Panc1 (cell line): ENCODE results near the gene TNRC18. TPM values are rescaled to one million over a fixed set of nuclear protein-coding genes. Genes with fewer than 3 reads are reported as not detected.

Experiments
- ATAC-seq: fragments of 200-7000 bp; cut with Tn5 transposase; 2 replicates; pipeline ENCODE4 v1.9.1; 2020; ENCODE audit warnings: mild to moderate bottlenecking, moderate library complexity
- BruUV-seq: library from RNA; stranded (reverse); fragments of 400-500 nt; replicated peaks from 2 replicates; lab custom pipeline; 2021; lab: Mats Ljungman, UMichigan
- CTCF ChIA-PET: fragments of 300-600 bp; sonication (Branson Sonifier 250); formaldehyde crosslinking; loops from one replicate; lab custom pipeline; 2022; ENCODE audit warnings: antibody characterized with exemption; lab: Charles Lee
- POLR2A ChIA-PET: fragments of 300-600 bp; sonication (Branson Sonifier 250); formaldehyde crosslinking; loops from one replicate; lab custom pipeline; 2022; ENCODE audit warnings: antibody characterized with exemption; lab: Charles Lee
- DNase-seq: peaks from one replicate; pipeline ENCODE4 v3.0.0-alpha.2; 2010; ENCODE audit warnings: low read depth, low spot score
- H3K27ac ChIP-seq: 2 replicates; pipeline ENCODE4 v1.5.1; 2011; ENCODE audit warnings: mild to moderate bottlenecking, low read length, inconsistent platforms
- H3K27me3 ChIP-seq: fragments of 200-500 bp; sonication (Bioruptor generic); 2 replicates; pipeline ENCODE4 v1.6.0; 2014; ENCODE audit warnings: low read length, inconsistent platforms; ENCODE audit not compliant: control insufficient read depth, insufficient read depth
- H3K36me3 ChIP-seq: fragments of 200-500 bp; sonication (Bioruptor generic); 2 replicates; pipeline ENCODE4 v1.5.1; 2014; ENCODE audit warnings: inconsistent platforms, mild to moderate bottlenecking, low read length, moderate library complexity; ENCODE audit not compliant: control insufficient read depth, insufficient read depth
- H3K4me1 ChIP-seq: 2 replicates; pipeline ENCODE4 v1.5.1; 2011; ENCODE audit warnings: inconsistent platforms, mild to moderate bottlenecking, low read length, moderate library complexity; ENCODE audit not compliant: control insufficient read depth, insufficient read depth
- H3K4me3 ChIP-seq, 2 experiments: 2 replicates each; pipeline ENCODE4 v1.5.1; 2011 to 2012; ENCODE audit warnings: low read depth in 2 of 2, low read length in 2 of 2, mild to moderate bottlenecking in 2 of 2, inconsistent platforms in 1 of 2, moderate library complexity in 1 of 2
- H3K9me3 ChIP-seq: fragments of 200-500 bp; sonication (Bioruptor generic); 2 replicates; pipeline ENCODE4 v1.5.1; 2014; ENCODE audit warnings: low read depth, mild to moderate bottlenecking, inconsistent platforms, low read length, moderate library complexity; ENCODE audit not compliant: control insufficient read depth, insufficient read depth
- CTCF ChIP-seq: fragments of 450-650 bp; IDR thresholded peaks from 2 replicates; pipeline ENCODE4 v1.5.1; 2017; ENCODE audit warnings: mild to moderate bottlenecking
- POLR2AphosphoS5 ChIP-seq: IDR thresholded peaks from 2 replicates; pipeline ENCODE4 v1.6.1; 2012; ENCODE audit warnings: mild to moderate bottlenecking, low read depth, low read length, moderate library complexity
- REST ChIP-seq, 2 experiments: IDR thresholded peaks; 2 replicates each; pipeline ENCODE4 v1.6.1; 2011 to 2012; ENCODE audit warnings: low read depth in 2 of 2, control low read depth in 1 of 2, low read length in 1 of 2, mild to moderate bottlenecking in 1 of 2, moderate library complexity in 1 of 2; ENCODE audit not compliant: insufficient read depth in 1 of 2
- SIN3A ChIP-seq: IDR thresholded peaks from 2 replicates; pipeline ENCODE4 v1.6.1; 2012; ENCODE audit warnings: low read depth, mild to moderate bottlenecking, low read length, moderate library complexity, borderline replicate concordance; ENCODE audit not compliant: insufficient read depth
- TCF7L2 ChIP-seq: IDR thresholded peaks from 2 replicates; pipeline ENCODE4 v1.6.1; 2011; ENCODE audit warnings: mild to moderate bottlenecking, low read depth, low read length, inconsistent platforms
- in situ Hi-C: cut with HindIII; loops from 2 replicates; pipeline ENCODE4 v1.10.0; 2016; ENCODE audit warnings: low sequenced_read_pairs, low pct_unique_long_range_greater_than_20kb
- intact Hi-C: fragments of 100-400 bp; cut with micrococcal nuclease; formaldehyde crosslinking; loops from one replicate; pipeline ENCODE4 v1.10.0; 2022; ENCODE audit not compliant: unreplicated experiment
- total RNA-seq: library from RNA; stranded (reverse); gene quantifications from one replicate; pipeline ENCODE4 v1.2.1, GENCODE V29; 2021; ENCODE audit not compliant: unreplicated experiment

The TNRC18 gene
- total RNA-seq, 1 experiment from 2014 or later: 148 TPM

GRCh38 chr7:5350174-5350463 is 73.5 kb downstream of the TNRC18 start:
- no peak overlapping the region for H3K27ac ChIP-seq
- H3K4me1 ChIP-seq: 0 out of 2 replicates have a peak, but pooled peaks cover 5% of the 10 kb centered on the region
- POLR2A ChIA-PET: no interaction called here
- H3K4me3 ChIP-seq: no peak overlapping the region
- peaks cover 5% of the 10 kb centered on the region for H3K36me3 ChIP-seq
- DNase-seq: no peak
- CTCF ChIA-PET: no interaction called here
- no peak for ATAC-seq
- H3K27me3 ChIP-seq: no peaks in the 10 kb centered on the region
- H3K9me3 ChIP-seq: no peaks in the 10 kb centered on the region
- intact Hi-C loops: no loop called here
- in situ Hi-C loops: no loop called here
- BruUV-seq: no TSS peak
- TF ChIP-seq CTCF (no peak), SIN3A (no peak), REST (IDR thresholded peaks at IDR 0.05; ENCODE audit: insufficient read depth in 1 of 2, low read depth in 2 of 2, low read length in 1 of 2) (no peak), TCF7L2 (no peak), POLR2AphosphoS5 (no peak)

- no peak for TF ChIP-seq SIN3A
- TF ChIP-seq REST (IDR thresholded peaks at IDR 0.05; ENCODE audit: insufficient read depth in 1 of 2, low read depth in 2 of 2, low read length in 1 of 2): no peak
- no peak for TF ChIP-seq TCF7L2
- TF ChIP-seq CTCF: no peak
- no peak for TF ChIP-seq POLR2AphosphoS5
- intact Hi-C loops (no loop called here), in situ Hi-C loops (no loop called here)
- no peak for ATAC-seq
- Histone ChIP-seq H3K4me3 (no peak overlapping the region), H3K27ac (no peak overlapping the region), H3K9me3 (no peaks in the 10 kb centered on the region), H3K4me1 (0 out of 2 replicates have a peak, but pooled peaks cover 2% of the 10 kb centered on the region), H3K27me3 (no peaks in the 10 kb centered on the region), H3K36me3 (peaks cover 5% of the 10 kb centered on the region)
- BruUV-seq: no TSS peak
- no peak for DNase-seq
- CTCF ChIA-PET: no interaction called here
- POLR2A ChIA-PET: no interaction called here
Measured at GRCh38 chr7:5349437-5350173, 74.0 kb downstream of the TNRC18 start.
